Measurements from ENCODE around the gene MFSD6L. TPM values are rescaled to one million over a fixed set of nuclear protein-coding genes. Genes with fewer than 3 reads are reported as not detected.

Gene MFSD6L
- total RNA-seq, 1 donor: 0.10 TPM

DNA sequence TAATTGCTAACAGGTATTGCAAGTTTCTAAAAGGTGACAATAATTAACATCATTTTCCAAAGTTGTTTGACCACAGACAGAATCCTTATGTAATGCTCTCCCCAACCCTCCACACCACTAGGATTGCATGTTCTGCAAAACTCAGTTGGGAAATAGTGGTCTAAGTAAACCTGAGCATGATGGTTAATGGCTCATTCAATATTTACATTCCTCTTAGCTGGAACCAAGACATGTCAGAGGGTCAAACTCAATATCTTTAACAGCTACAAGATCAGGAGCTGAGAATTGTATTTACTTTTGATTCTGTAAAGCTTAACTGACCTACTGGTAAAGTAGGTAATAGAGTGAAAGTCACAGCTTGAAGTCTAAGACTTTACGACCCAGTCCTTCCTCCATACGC, 10.2 kb downstream of the MFSD6L start:
- Histone ChIP-seq H3K9me3 (ENCODE audit: low read depth, low read length) (no peaks in the 10 kb centered on the region), H3K4me3 (ENCODE audit: low read length) (no peak overlapping the region), H3K27me3 (ENCODE audit: insufficient read depth, low read length) (no peaks in the 10 kb centered on the region), H3K4me1 (ENCODE audit: insufficient read depth, low read length) (peaks cover 32% of the 10 kb centered on the region)

DNA sequence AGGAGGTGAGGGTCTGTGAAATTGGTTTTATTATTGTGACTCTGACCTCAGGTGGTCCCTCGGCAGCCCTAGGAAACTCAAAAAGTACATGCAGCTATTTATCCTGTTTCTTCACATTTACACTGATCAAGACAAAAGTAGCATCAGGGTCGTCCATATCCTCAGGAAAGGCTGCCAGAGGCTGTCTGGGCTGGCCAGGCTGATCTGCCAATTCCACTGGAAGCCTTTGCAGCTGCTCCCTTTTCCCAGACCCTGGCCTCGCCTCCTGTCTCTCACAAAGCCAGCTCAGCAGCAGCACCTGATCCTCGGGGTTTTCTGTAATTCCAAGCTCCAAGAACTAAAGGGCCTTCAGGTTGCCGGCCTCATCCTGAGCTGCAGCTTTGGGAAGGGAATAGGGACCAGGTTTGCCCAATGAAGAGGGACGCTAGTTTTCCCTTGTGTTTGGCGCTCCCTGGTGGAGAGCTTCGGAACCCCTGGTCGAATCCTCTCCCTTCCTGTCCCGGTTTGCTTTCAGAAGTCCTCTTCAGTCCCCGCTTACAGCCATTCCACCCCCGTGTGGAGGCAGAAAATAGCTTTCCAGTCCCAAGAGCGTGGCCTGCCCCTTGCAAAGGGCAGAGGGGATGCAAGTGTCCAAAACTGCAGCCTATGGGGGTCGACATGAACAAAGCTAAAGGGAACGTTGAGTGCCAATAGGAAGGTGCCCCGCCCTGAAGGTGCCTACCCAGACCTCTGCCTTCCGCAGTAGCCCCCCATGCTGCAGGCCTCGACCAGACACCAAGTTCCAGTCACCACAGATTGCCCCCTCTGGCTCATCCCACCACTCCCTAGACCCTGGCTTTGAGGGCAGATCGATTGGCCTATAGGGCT, 13.4 kb downstream of the MFSD6L start:
- Histone ChIP-seq H3K27me3 (ENCODE audit: insufficient read depth, low read length) (no peaks in the 10 kb centered on the region), H3K4me3 (ENCODE audit: low read length) (no peak overlapping the region), H3K9me3 (ENCODE audit: low read depth, low read length) (no peaks in the 10 kb centered on the region), H3K4me1 (ENCODE audit: insufficient read depth, low read length) (peaks cover 22% of the 10 kb centered on the region)

DNA sequence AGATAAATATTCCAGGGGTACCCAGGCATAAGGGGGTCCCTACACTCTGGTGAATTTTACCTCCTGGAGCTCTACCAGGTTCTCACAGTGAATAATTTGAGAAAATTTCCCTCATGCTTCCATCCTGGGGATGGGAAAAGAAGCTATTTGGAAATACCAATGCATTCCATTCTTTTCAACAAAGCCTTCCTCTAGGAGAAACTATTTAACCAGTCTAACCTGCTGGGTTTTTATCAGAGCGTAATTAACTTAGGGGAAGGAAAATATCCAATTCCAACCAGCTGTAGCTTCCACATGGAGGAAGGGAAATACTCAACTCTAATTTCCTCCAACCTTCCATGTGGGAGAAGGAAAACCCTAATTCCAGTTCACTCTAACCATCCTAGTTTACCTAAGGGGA, 17.0 kb downstream of the MFSD6L start:
- H3K4me3 ChIP-seq (ENCODE audit: low read length): no peak overlapping the region
- peaks cover 2% of the 10 kb centered on the region for H3K27me3 ChIP-seq (ENCODE audit: insufficient read depth, low read length)
- peaks cover 16% of the 10 kb centered on the region for H3K4me1 ChIP-seq (ENCODE audit: insufficient read depth, low read length)
- no peaks in the 10 kb centered on the region for H3K9me3 ChIP-seq (ENCODE audit: low read depth, low read length)

DNA sequence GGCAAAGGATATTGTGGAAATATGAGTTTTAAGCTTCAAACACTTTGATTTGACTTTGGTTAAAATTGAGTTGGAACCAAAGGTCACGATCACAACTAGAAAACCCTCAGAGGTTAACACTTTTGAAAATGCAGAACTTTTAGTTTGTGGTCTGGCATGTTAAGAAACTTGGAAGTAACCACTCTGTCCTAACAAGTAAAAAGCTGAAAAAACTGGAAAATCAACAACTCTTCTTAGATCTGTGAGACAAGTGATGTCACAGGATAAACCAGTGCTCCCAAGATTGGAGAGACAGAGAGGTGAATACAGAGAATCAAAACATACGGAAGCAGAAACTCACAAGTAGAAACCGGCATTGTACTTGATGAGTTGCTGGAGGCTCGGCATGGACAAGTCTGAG, 17.4 kb downstream of the MFSD6L start:
- Histone ChIP-seq H3K9me3 (ENCODE audit: low read depth, low read length) (no peaks in the 10 kb centered on the region), H3K27me3 (ENCODE audit: insufficient read depth, low read length) (peaks cover 5% of the 10 kb centered on the region), H3K4me3 (ENCODE audit: low read length) (no peak overlapping the region), H3K4me1 (ENCODE audit: insufficient read depth, low read length) (peaks cover 16% of the 10 kb centered on the region)

DNA sequence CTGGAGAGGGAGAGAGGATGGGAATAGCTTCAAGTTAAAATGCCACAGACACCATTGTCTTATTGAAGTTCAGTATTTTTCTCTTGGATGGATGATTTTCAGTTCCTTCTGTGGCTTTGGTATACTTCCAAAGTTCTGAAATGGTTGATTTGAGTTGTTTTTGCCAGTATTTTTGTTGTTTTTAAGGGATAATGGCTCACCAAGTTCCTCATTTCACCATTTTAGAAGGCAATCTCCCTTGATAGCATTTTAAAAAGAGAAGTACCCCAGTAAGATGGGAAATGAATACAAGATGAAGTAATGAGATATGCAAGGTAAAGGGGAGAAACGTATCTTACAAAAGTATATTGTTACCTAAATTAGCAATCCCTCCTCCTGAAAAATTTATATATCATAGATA, 22.3 kb downstream of the MFSD6L start:
- H3K4me3 ChIP-seq (ENCODE audit: low read length): no peak overlapping the region
- peaks cover 15% of the 10 kb centered on the region for H3K4me1 ChIP-seq (ENCODE audit: insufficient read depth, low read length)
- H3K27me3 ChIP-seq (ENCODE audit: insufficient read depth, low read length): peaks cover 14% of the 10 kb centered on the region
- H3K9me3 ChIP-seq (ENCODE audit: low read depth, low read length): peaks cover 9% of the 10 kb centered on the region

DNA sequence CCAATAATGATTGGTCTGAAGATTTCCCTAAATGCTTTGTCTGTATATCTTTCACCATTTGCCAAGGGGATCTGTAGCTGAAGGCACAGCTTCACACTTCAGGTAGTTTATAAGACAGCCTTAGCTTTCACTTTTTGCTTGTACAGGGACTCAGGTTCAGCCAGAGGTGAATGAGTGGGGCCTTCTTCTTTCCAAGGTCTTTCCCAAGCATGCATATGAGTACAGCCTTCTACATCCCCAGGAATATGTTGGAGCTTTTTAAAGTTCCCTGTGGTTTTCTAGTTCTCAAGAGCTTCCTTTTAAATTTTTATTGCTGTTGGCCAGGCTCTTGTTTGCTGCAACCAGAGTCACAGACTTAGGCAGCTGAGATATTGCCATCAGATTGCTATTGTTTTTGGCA, 22.9 kb downstream of the MFSD6L start:
- Histone ChIP-seq H3K4me1 (ENCODE audit: insufficient read depth, low read length) (peaks cover 13% of the 10 kb centered on the region), H3K4me3 (ENCODE audit: low read length) (no peak overlapping the region), H3K27me3 (ENCODE audit: insufficient read depth, low read length) (peaks cover 14% of the 10 kb centered on the region), H3K9me3 (ENCODE audit: low read depth, low read length) (peaks cover 9% of the 10 kb centered on the region)

DNA sequence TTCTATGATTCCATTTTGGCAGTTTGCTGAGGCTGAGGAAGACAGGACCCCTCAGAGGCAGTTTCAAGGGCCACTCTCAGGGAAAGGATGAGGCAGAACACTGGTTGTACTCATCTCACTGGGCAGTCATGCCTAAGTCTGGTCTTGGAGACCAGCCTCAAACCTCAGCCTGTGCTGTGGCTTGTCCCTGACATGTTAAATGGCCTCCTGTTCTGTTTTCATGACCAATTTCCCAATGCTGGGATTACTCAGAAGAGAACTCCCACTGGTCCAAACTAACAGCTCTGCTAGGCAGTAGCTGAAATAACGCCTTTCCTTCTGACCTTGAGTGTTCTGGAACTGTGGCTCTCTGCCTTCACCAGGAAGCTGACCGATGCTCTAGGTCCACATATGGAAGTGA, 32.4 kb downstream of the MFSD6L start:
- H3K4me1 ChIP-seq (ENCODE audit: insufficient read depth, low read length): no peaks in the 10 kb centered on the region
- H3K27me3 ChIP-seq (ENCODE audit: insufficient read depth, low read length): no peaks in the 10 kb centered on the region
- no peaks in the 10 kb centered on the region for H3K9me3 ChIP-seq (ENCODE audit: low read depth, low read length)
- H3K4me3 ChIP-seq (ENCODE audit: low read length): no peak overlapping the region

DNA sequence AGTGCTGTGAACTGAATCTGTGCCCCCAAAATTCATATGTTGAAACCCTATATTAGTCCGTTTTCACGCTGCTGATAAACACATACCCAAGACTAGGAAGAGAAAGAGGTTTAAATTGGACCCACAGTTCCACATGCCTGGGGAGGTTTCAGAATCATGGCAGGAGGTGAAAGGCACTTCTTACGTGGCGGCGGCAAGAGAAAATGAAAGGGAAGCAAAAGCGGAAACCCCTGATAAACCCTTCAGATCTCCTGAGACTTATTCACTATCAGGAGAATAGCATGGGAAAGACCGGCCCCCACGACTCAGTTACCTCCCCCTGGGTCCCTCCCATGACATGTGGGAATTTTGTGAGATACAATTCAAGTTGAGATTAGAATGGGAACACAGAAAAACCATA, 37.2 kb downstream of the MFSD6L start:
- Histone ChIP-seq H3K4me1 (ENCODE audit: insufficient read depth, low read length) (no peaks in the 10 kb centered on the region), H3K27me3 (ENCODE audit: insufficient read depth, low read length) (no peaks in the 10 kb centered on the region), H3K4me3 (ENCODE audit: low read length) (no peak overlapping the region), H3K9me3 (ENCODE audit: low read depth, low read length) (no peaks in the 10 kb centered on the region)

DNA sequence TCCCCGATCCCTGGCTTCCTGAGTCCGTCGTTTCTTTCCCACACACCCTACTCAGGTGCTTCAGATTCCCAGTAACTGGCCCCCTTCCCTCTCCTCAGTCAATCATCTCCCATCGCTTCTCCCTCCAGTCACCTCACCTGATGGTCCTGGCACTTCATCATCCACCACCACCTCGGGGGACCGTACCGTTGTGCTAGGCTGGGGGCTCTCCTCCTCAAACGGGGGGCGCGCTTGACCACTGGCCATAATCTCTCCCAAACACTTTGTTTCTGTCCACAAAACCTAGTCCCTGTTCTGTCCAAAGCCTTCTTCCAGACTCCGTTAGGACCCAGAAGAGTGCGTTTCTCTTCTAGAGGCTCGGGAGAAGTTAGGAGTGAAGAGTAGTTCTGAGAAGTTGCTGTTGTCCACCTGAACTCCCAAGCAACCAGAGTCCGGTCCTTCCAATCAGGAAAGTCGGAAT, 41.0 kb downstream of the MFSD6L start, which contains the start of gene SPDYE4:
TSS of gene SPDYE4 (minus strand) at position 410 of the 460 bp plus-strand sequence. CDS start at position 246, 164 bp downstream.
- Histone ChIP-seq H3K9me3 (ENCODE audit: low read depth, low read length) (no peaks in the 10 kb centered on the region), H3K4me3 (ENCODE audit: low read length) (no peak within 1 kb of the TSS), H3K4me1 (ENCODE audit: insufficient read depth, low read length) (no peaks in the 10 kb centered on the region), H3K27me3 (ENCODE audit: insufficient read depth, low read length) (no peaks in the 10 kb centered on the region)

DNA sequence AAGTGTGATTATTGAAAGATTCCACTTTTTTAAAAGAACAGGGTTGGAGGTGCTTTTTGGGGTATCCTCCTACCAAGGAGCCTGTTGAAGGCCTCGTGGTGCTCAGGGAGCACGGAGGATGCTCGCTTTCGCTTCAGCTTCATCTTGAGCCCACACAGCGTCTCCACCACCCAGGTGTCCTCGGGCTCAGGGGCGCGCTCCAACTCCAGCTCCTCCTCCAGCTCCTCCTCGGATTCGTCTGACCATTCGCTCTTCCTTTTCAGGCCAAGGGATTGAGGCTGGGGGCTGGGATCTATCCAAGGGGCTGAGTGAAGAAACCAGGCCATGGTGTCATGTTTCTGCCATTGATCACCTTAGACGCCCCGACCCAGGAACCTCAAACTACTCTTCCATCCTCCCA, 42.0 kb downstream of the MFSD6L start:
- no peaks in the 10 kb centered on the region for H3K4me1 ChIP-seq (ENCODE audit: insufficient read depth, low read length)
- no peaks in the 10 kb centered on the region for H3K27me3 ChIP-seq (ENCODE audit: insufficient read depth, low read length)
- H3K4me3 ChIP-seq (ENCODE audit: low read length): no peak overlapping the region
- H3K9me3 ChIP-seq (ENCODE audit: low read depth, low read length): no peaks in the 10 kb centered on the region

DNA sequence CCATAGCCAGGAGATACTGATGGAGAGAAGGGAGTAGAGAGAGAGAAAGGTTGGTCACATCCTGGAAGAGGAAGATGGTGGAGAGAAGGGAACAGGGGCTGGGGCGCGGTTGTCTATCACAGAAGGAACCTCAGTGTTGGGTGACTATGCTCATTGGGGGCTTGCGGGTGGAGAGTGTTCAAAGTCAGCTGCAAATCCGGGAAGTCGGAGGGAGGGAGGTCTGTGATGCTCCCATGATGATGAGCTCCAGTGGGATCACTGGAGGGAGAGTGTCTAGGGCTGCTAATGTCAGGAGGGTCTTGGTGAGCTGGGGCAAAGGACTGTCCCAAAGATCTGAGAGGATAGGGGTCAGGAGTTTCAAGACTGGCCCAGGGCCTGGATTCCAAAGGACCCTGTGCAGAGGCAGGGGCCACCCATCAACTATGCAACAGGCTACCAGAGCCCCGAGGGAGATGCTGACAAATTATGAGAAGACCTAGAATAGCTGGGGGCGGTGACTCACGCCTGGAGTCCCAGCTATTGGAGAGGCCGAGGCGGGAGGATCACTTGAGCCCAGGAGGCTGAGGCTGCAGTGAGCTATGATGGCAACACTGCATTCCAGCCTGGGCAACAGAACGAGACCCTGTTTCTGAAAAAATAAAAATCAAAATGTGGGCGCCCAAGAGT, 43.4 kb downstream of the MFSD6L start:
- H3K9me3 ChIP-seq (ENCODE audit: low read depth, low read length): no peaks in the 10 kb centered on the region
- H3K4me1 ChIP-seq (ENCODE audit: insufficient read depth, low read length): no peaks in the 10 kb centered on the region
- no peaks in the 10 kb centered on the region for H3K27me3 ChIP-seq (ENCODE audit: insufficient read depth, low read length)
- no peak overlapping the region for H3K4me3 ChIP-seq (ENCODE audit: low read length)

DNA sequence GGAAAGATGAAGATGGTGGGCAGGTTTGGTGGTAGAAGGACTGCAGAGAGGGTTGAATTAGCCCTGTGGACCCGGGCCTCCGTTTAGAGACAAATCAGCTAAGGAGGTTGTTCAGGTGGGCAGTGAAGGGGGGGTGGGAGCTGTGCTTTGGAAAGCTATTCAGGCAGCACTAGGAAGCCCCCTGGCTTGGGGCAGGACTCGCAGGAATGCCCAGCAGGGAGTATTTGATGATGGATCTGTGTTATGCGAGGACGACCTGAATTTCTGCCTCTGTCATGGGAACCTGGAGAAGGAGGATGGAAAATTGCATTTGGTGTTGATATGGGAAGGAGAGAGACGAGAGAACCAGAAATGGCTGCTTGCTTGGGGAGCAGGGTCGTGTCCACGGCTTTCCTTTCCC, 44.3 kb downstream of the MFSD6L start:
- Histone ChIP-seq H3K27me3 (ENCODE audit: insufficient read depth, low read length) (no peaks in the 10 kb centered on the region), H3K4me1 (ENCODE audit: insufficient read depth, low read length) (no peaks in the 10 kb centered on the region), H3K4me3 (ENCODE audit: low read length) (no peak overlapping the region), H3K9me3 (ENCODE audit: low read depth, low read length) (no peaks in the 10 kb centered on the region)

DNA sequence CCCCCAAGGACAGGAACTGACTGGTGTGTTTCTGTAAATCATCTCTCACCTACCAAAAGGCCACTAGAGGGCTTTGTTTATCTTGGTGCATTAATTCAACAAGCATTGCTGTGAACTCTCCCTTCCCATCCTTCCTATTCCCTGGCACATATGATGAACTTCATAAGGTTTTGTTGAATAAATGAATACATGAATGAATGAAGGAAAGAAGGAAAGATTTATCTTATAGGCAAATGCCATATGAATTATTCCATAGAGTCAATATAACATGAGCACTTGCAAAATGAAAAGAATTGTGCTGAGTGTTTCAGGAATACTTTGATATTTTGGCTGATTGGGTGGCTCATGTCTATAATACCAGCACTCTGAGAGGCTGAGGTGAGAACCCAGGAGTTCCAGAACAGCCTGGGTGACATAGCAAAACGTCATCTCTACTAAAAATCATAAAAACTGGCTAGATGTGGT, 45.2 kb downstream of the MFSD6L start:
- Histone ChIP-seq H3K9me3 (ENCODE audit: low read depth, low read length) (no peaks in the 10 kb centered on the region), H3K4me3 (ENCODE audit: low read length) (no peak overlapping the region), H3K27me3 (ENCODE audit: insufficient read depth, low read length) (no peaks in the 10 kb centered on the region), H3K4me1 (ENCODE audit: insufficient read depth, low read length) (no peaks in the 10 kb centered on the region)

DNA sequence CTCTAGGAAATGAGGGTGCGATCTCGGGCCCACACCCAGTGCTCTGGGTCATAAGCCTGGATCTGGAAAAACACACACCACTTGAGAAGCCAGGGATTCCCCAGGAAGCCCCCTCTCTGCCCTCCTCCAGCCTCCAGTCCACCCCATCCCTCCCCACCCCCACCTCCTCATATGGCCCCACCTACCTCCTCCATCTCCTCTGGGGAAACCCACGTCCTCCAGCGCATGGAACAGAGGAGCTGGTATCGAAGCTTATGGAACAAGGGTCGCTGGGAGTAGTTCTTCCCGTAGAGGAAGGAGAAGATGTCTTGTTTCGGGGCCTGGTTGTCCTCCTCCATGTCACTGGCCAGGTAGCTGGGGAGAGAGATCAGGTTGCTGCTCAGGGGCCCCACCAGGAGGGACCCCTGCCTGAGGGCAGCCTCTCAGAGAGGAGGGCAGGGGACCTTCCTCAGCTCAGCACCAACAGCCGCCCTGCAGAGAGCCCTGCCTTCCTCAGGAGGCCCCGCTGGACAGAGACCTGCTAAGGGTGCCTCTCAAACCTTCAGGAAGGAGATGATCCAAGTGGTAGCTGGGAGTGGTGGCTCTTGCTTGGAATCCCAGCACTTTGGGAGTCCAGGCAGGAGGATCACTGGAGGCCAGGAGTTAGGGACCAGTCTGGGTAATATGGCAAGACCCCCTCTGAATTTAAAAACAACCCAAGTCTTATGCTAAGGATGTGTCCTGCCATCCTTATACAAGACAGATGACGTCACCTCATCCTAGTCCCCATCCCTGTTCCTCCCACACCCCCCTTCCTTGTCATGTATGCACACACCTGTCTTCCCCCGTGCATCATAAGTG, 45.8 kb downstream of the MFSD6L start:
- no peak overlapping the region for H3K4me3 ChIP-seq (ENCODE audit: low read length)
- no peaks in the 10 kb centered on the region for H3K27me3 ChIP-seq (ENCODE audit: insufficient read depth, low read length)
- H3K4me1 ChIP-seq (ENCODE audit: insufficient read depth, low read length): no peaks in the 10 kb centered on the region
- no peaks in the 10 kb centered on the region for H3K9me3 ChIP-seq (ENCODE audit: low read depth, low read length)

DNA sequence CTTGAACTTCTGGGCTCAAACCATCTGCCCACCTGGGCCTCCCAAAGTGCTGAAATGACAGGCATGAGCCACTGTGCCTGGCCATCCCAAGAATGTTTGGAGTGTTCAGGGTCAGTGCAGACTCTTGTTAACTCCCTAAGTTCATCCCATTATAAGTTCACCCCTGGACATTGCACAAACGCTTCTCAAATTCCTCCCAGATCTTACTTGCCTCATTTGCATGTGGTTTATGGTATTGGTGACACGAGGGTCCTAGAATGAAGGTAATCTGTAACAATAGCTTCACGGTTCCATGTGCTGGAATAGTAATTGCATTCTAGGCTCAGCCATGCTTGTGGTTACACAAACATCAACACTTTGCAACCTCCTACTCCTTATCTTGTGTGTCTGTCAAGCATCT, 49.5 kb downstream of the MFSD6L start:
- no peaks in the 10 kb centered on the region for H3K9me3 ChIP-seq (ENCODE audit: low read depth, low read length)

More for the DNA sequence above, 49.5 kb downstream of the MFSD6L start:
- Histone ChIP-seq H3K4me1 (ENCODE audit: insufficient read depth, low read length) (peaks cover 6% of the 10 kb centered on the region), H3K4me3 (ENCODE audit: low read length) (no peak overlapping the region), H3K27me3 (ENCODE audit: insufficient read depth, low read length) (no peaks in the 10 kb centered on the region)

All from mononuclear cell (primary cell).